ENCODE results near the gene HECTD1.

The HECTD1 gene

DNA sequence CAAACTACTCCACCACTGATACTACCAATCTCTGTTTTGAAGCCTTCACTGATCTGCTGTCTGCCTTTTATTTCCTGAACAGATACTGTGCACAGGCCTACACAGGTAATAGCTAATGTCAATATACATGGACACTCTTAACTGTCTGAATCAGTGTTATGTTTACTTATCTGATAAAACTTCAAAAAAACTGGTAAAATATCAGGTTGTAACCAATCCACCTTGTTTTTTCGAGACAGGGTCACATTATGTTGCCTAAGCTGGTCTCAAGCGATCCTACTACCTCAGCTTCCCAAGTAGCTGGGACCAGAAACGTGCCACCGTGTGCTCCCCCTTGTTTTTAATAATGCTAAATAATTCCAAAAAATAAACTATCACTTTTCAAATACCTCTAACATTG, 43.5 kb downstream of the HECTD1 start:
- Histone ChIP-seq H3K4me3 (replicated peaks; ENCODE audit: insufficient read depth, low read length) (no peak overlapping the region), H3K27ac (replicated peaks) (no peak overlapping the region), H3K27me3 (ENCODE audit: insufficient read depth, poor library complexity, severe bottlenecking) (no peaks in the 10 kb centered on the region)
- no peak for TF ChIP-seq POLR2AphosphoS5 (IDR thresholded peaks at IDR 0.05; ENCODE audit: low read depth)
- no peak for TF ChIP-seq SPI1 (IDR thresholded peaks at IDR 0.05; ENCODE audit: borderline replicate concordance, low read depth)
- TF ChIP-seq, protein P1, sequence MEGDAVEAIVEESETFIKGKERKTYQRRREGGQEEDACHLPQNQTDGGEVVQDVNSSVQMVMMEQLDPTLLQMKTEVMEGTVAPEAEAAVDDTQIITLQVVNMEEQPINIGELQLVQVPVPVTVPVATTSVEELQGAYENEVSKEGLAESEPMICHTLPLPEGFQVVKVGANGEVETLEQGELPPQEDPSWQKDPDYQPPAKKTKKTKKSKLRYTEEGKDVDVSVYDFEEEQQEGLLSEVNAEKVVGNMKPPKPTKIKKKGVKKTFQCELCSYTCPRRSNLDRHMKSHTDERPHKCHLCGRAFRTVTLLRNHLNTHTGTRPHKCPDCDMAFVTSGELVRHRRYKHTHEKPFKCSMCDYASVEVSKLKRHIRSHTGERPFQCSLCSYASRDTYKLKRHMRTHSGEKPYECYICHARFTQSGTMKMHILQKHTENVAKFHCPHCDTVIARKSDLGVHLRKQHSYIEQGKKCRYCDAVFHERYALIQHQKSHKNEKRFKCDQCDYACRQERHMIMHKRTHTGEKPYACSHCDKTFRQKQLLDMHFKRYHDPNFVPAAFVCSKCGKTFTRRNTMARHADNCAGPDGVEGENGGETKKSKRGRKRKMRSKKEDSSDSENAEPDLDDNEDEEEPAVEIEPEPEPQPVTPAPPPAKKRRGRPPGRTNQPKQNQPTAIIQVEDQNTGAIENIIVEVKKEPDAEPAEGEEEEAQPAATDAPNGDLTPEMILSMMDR (IDR thresholded peaks at IDR 0.05; ENCODE audit: insufficient read depth, low read length), result no peak
- no peak for TF ChIP-seq GABPA (IDR thresholded peaks at IDR 0.05; ENCODE audit: low read depth)
- TF ChIP-seq, protein P2, sequence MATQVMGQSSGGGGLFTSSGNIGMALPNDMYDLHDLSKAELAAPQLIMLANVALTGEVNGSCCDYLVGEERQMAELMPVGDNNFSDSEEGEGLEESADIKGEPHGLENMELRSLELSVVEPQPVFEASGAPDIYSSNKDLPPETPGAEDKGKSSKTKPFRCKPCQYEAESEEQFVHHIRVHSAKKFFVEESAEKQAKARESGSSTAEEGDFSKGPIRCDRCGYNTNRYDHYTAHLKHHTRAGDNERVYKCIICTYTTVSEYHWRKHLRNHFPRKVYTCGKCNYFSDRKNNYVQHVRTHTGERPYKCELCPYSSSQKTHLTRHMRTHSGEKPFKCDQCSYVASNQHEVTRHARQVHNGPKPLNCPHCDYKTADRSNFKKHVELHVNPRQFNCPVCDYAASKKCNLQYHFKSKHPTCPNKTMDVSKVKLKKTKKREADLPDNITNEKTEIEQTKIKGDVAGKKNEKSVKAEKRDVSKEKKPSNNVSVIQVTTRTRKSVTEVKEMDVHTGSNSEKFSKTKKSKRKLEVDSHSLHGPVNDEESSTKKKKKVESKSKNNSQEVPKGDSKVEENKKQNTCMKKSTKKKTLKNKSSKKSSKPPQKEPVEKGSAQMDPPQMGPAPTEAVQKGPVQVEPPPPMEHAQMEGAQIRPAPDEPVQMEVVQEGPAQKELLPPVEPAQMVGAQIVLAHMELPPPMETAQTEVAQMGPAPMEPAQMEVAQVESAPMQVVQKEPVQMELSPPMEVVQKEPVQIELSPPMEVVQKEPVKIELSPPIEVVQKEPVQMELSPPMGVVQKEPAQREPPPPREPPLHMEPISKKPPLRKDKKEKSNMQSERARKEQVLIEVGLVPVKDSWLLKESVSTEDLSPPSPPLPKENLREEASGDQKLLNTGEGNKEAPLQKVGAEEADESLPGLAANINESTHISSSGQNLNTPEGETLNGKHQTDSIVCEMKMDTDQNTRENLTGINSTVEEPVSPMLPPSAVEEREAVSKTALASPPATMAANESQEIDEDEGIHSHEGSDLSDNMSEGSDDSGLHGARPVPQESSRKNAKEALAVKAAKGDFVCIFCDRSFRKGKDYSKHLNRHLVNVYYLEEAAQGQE (IDR thresholded peaks at IDR 0.05; ENCODE audit: insufficient replicate concordance, low read depth), result no peak
- no peak for DNase-seq (ENCODE audit: low read depth in 1 of 2, low spot score in 1 of 2)

DNA sequence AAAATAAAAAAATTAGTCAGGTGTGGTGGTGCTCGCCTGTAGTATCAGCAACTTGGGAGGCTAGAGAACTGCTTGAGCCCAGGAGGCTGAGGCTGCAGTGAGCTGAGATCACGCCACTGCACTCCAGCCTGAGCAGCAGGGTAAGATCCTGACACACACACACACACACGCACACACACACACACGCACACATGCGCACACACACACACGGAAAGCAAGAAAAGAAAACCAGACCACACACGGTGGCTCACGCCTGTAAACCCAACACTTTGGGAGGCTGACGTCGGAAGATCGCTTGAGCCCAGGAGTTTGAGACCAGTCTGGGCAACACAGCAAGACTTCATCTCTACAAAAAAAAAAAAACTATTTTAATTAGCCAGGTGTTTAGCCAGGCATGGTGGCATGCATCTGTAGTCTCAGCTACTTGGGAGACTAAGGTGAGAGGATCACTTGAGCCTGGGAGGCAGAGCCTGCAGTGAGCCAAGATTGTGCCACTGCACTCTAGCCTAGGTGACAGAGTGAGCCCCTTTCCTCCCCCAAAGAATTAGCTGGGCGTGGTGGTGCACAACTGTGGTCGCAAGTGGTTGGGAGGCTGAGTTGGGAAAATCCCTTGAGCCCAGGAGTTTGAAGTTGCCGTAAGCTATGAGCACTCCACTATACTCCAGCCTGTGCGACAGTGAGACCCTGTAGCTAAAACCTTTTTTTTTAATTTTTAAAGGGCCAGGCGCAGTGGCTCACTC, 44.5 kb downstream of the HECTD1 start:
- no peaks in the 10 kb centered on the region for H3K27me3 ChIP-seq (ENCODE audit: insufficient read depth, poor library complexity, severe bottlenecking)
- H3K27ac ChIP-seq (replicated peaks), result no peak overlapping the region
- DNase-seq (ENCODE audit: low read depth in 1 of 2, low spot score in 1 of 2), result no peak
- H3K4me3 ChIP-seq (replicated peaks; ENCODE audit: insufficient read depth, low read length), result no peak overlapping the region
- TF ChIP-seq, protein P1 (IDR thresholded peaks at IDR 0.05; ENCODE audit: insufficient read depth, low read length), result no peak
- TF ChIP-seq, protein P2 (IDR thresholded peaks at IDR 0.05; ENCODE audit: insufficient replicate concordance, low read depth), result no peak
- TF ChIP-seq SPI1 (IDR thresholded peaks at IDR 0.05; ENCODE audit: borderline replicate concordance, low read depth), result no peak
- TF ChIP-seq POLR2AphosphoS5 (IDR thresholded peaks at IDR 0.05; ENCODE audit: low read depth), result no peak
- TF ChIP-seq GABPA (IDR thresholded peaks at IDR 0.05; ENCODE audit: low read depth), result no peak

DNA sequence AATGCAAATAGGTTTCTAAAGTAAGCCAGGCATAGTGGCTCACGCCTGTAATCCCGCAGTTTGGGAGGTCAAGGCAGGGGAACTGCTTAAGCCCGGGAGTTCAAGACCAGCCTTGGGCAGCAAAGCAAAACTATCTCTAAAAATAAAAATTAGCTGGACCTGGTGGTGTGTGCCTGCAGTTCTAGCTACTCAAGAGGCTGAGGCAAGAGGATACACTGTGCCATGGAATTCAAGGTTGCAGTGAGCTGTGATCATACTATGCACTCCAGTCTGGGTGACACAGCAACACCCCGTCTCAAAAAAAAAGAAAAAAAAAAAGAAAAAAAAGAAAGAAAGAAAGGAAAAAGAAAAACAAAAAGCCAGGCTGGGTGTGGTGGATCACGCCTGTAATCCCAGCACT, 46.3 kb downstream of the HECTD1 start:
- TF ChIP-seq, protein P1 (IDR thresholded peaks at IDR 0.05; ENCODE audit: insufficient read depth, low read length), result no peak
- TF ChIP-seq POLR2AphosphoS5 (IDR thresholded peaks at IDR 0.05; ENCODE audit: low read depth), result no peak
- no peak for TF ChIP-seq GABPA (IDR thresholded peaks at IDR 0.05; ENCODE audit: low read depth)
- TF ChIP-seq SPI1 (IDR thresholded peaks at IDR 0.05; ENCODE audit: borderline replicate concordance, low read depth), result no peak
- TF ChIP-seq, protein P2 (IDR thresholded peaks at IDR 0.05; ENCODE audit: insufficient replicate concordance, low read depth), result no peak
- H3K27me3 ChIP-seq (ENCODE audit: insufficient read depth, poor library complexity, severe bottlenecking), result no peaks in the 10 kb centered on the region
- no peak overlapping the region for H3K4me3 ChIP-seq (replicated peaks; ENCODE audit: insufficient read depth, low read length)
- no peak overlapping the region for H3K27ac ChIP-seq (replicated peaks)
- DNase-seq (ENCODE audit: low read depth in 1 of 2, low spot score in 1 of 2), result no peak

Data from HL-60 (cell line).